ENCODE measurements around the gene TRAPPC12.

The TRAPPC12 gene

DNA sequence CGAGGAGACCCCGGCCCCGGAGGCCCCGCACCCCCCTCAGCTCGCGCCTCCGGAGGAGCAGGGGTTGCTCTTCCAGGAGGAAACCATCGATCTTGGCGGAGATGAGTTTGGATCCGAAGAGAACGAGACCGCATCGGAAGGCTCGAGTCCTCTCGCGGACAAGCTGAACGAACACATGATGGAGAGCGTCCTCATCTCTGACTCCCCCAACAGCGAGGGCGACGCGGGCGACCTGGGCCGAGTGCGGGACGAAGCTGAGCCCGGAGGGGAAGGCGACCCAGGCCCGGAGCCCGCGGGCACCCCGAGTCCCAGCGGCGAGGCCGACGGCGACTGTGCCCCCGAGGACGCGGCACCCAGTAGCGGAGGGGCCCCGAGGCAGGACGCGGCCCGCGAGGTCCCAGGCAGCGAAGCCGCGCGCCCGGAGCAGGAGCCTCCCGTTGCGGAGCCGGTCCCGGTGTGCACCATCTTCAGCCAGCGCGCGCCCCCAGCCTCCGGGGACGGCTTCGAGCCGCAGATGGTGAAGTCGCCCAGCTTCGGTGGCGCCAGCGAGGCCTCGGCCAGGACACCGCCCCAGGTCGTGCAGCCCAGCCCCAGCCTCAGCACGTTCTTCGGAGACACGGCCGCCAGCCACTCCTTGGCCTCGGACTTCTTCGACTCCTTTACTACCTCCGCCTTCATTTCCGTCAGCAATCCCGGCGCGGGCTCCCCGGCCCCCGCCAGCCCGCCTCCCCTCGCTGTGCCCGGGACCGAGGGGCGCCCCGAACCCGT is 8.3 kb downstream of the TRAPPC12 start:
- peaks cover 5% of the 10 kb centered on the region for H3K36me3 Mint-ChIP-seq
- no peak overlapping the region for H3K27ac Mint-ChIP-seq
- peaks cover 29% of the 10 kb centered on the region for H3K4me1 Mint-ChIP-seq (ENCODE audit: low read depth)
- H3K9me3 Mint-ChIP-seq (ENCODE audit: low read depth) = no peaks in the 10 kb centered on the region
- no peak overlapping the region for H3K4me3 Mint-ChIP-seq
- no peaks in the 10 kb centered on the region for H3K27me3 Mint-ChIP-seq

DNA sequence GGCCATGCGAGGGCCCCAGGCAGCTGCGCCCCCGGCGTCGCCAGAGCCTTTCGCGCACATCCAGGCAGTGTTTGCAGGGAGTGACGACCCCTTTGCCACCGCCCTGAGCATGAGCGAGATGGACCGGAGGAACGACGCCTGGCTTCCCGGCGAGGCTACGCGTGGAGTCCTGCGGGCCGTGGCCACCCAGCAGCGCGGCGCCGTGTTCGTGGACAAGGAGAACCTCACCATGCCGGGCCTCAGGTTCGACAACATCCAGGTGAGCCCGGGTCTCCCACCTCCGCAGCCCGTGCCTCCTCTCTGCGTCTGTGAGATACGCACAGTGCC is 8.9 kb downstream of the TRAPPC12 start:
- peaks cover 8% of the 10 kb centered on the region for H3K36me3 Mint-ChIP-seq
- peaks cover 31% of the 10 kb centered on the region for H3K4me1 Mint-ChIP-seq (ENCODE audit: low read depth)
- H3K4me3 Mint-ChIP-seq = no peak overlapping the region
- no peaks in the 10 kb centered on the region for H3K27me3 Mint-ChIP-seq
- H3K9me3 Mint-ChIP-seq (ENCODE audit: low read depth) = no peaks in the 10 kb centered on the region
- no peak overlapping the region for H3K27ac Mint-ChIP-seq

DNA sequence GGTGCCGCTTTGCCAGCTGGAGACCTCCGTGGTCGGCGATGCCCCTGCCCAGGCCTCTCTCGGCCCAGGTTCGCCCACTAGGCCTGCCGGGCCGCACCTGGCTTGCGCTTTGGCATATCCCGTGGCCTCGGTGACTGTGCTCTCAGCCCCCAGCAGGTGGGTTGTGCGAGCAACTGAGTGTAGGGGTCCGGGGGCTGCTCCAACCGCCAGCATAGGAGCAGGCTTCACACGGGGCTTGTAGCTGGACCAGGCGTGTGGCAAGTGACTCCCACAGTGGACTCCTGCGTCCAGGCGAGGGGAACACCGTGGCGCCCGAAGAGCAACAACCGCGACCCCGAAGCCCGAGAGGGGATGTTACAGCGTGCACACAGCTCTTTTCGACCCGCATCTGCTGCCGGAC is 9.7 kb downstream of the TRAPPC12 start:
- Mint-ChIP-seq H3K27me3 (no peaks in the 10 kb centered on the region), H3K36me3 (peaks cover 11% of the 10 kb centered on the region), H3K4me3 (no peak overlapping the region), H3K9me3 (ENCODE audit: low read depth) (no peaks in the 10 kb centered on the region), H3K27ac (no peak overlapping the region), H3K4me1 (ENCODE audit: low read depth) (peaks cover 28% of the 10 kb centered on the region)

DNA sequence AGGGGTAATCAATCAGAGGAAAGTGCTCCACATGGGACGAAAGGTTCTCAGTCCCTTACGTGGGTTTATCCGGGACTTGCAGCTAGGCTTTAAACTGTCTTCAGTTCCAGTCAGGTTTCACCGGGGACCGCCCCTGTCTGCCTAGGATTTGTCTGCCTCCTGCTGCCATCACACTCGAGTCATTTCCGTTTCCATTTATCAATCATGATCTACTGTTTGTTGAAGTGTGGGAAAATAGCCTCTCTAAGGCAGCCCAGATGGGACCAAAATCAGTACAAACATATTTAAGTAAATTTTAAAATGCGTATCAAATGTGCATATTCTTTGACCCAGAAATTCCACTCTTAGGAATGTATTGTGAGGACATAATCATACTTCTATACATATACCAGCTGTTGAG is 10.5 kb downstream of the TRAPPC12 start:
- peaks cover 4% of the 10 kb centered on the region for H3K9me3 Mint-ChIP-seq (ENCODE audit: low read depth)
- H3K4me1 Mint-ChIP-seq (ENCODE audit: low read depth) = peaks cover 25% of the 10 kb centered on the region
- H3K27me3 Mint-ChIP-seq = no peaks in the 10 kb centered on the region
- no peak overlapping the region for H3K27ac Mint-ChIP-seq
- H3K36me3 Mint-ChIP-seq = peaks cover 18% of the 10 kb centered on the region
- no peak overlapping the region for H3K4me3 Mint-ChIP-seq

DNA sequence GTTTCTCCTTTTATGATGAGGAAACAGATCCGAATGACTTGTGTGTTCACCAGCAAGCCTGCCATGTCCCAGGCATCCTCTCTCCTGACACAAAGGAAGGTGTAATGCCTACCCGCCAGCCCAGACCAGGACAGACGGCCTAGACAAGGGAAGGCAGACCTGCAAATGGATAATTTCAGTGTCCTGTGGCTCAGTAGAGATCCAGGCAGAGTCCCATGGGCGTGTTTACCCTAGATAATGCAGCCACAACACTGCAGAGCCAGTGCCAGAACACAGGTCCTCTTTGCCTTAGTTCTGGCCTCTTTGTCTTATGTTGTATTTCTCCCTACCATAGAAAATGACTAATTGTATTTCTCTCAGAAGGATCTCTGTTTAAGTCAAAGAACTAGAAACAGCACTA is 12.7 kb downstream of the TRAPPC12 start:
- no peaks in the 10 kb centered on the region for H3K27me3 Mint-ChIP-seq
- no peak overlapping the region for H3K27ac Mint-ChIP-seq
- peaks cover 25% of the 10 kb centered on the region for H3K4me1 Mint-ChIP-seq (ENCODE audit: low read depth)
- H3K9me3 Mint-ChIP-seq (ENCODE audit: low read depth) = peaks cover 17% of the 10 kb centered on the region
- peaks cover 30% of the 10 kb centered on the region for H3K36me3 Mint-ChIP-seq
- no peak overlapping the region for H3K4me3 Mint-ChIP-seq

DNA sequence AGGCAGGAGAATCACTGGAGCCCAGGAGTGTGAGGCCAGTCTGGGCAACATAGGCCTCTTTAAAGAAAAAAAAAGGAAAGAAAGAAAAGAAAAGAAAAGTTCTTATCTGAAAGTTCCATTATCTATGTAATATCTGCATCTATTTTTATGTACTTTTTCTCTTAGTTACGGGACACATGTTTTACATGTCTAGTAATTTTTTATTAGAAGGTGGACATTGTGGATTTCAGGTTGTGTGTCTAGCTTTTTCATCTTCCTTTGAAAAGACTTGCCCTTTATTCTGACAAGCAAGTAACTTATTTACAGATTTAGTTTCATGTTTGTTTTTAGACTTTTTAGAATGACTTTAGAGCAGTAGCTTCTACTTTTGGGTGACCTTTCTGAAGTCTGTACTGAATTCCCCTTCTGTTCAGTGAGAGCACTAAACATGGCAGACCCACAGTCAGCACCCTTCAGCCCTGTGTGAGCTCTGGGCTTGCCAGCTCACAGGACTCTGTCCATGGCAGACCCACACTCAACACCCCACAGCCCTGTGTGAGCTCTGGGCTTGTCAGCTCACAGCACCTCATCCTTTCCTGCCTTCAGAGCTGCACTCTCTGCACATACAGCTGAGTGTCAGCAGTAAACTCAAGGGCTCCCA is 17.5 kb downstream of the TRAPPC12 start:
- Mint-ChIP-seq H3K27me3 (no peaks in the 10 kb centered on the region), H3K36me3 (peaks cover 36% of the 10 kb centered on the region), H3K27ac (no peak overlapping the region), H3K9me3 (ENCODE audit: low read depth) (peaks cover 17% of the 10 kb centered on the region), H3K4me1 (ENCODE audit: low read depth) (peaks cover 20% of the 10 kb centered on the region), H3K4me3 (no peak overlapping the region)

DNA sequence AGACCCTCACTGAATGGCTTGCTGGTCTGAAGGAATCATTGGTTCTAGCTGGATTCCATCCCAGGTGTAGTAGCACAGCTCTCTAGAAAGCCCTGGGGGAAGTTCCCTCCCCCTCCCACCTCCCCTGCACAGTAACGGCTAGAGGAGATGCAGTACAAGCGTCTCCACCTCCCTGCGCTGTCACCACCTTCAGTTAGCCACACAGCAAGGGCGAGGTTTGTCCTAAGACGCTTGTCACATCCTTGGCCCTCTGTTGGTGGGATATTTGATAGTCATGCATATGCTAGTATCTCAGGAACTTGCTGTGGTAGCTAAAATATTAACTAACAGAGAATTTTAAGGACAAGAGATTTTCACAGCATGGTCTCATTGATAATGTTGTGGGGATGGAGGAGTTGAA is 19.4 kb downstream of the TRAPPC12 start:
- Mint-ChIP-seq H3K36me3 (peaks cover 31% of the 10 kb centered on the region), H3K4me3 (no peak overlapping the region), H3K9me3 (ENCODE audit: low read depth) (peaks cover 17% of the 10 kb centered on the region), H3K4me1 (ENCODE audit: low read depth) (peaks cover 10% of the 10 kb centered on the region), H3K27me3 (no peaks in the 10 kb centered on the region), H3K27ac (no peak overlapping the region)

DNA sequence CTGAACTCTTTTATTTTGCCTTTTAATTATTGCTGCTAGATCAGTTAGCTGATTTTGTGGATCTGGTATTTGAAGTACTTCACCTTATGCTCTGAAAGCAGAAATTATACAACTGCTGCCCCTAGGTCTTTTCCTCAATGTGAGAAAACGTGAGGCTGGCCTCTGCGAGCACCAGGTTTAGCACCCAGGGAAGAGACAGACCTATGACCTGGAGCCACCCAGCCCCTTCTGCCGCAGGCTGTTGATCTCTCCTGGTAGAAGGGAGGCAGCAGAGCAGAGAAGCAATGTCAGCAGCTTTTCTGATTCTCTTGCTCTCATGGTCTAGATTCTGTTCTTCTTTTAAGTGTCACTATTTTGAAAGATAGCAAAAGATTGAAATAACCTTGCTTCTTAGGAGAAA is 19.9 kb downstream of the TRAPPC12 start:
- Mint-ChIP-seq H3K27me3 (no peaks in the 10 kb centered on the region), H3K4me3 (no peak overlapping the region), H3K27ac (no peak overlapping the region), H3K9me3 (ENCODE audit: low read depth) (peaks cover 17% of the 10 kb centered on the region), H3K4me1 (ENCODE audit: low read depth) (peaks cover 16% of the 10 kb centered on the region), H3K36me3 (peaks cover 32% of the 10 kb centered on the region)

DNA sequence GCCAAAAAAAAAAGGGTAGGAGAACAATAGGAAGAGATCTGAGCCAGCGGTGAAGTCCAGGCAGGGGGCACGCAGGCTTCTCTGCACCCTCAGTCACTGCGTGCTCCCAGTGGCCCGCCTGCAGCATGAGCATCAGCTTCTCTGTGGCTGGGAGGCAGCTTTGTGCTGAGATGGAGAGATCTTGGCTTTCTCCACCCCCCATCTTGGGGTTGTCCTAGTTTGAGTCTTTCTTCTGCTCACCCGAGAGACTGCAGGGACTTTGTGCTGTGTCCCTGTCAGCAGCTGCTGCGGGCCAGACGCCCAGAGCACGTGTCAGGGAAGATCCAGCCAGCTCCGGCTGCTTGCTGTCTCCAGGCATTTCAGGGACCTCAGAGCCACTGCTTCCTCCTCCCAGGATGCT is 20.3 kb downstream of the TRAPPC12 start:
- no peak overlapping the region for H3K27ac Mint-ChIP-seq
- peaks cover 16% of the 10 kb centered on the region for H3K4me1 Mint-ChIP-seq (ENCODE audit: low read depth)
- peaks cover 28% of the 10 kb centered on the region for H3K36me3 Mint-ChIP-seq
- H3K9me3 Mint-ChIP-seq (ENCODE audit: low read depth) = peaks cover 16% of the 10 kb centered on the region
- H3K4me3 Mint-ChIP-seq = no peak overlapping the region
- H3K27me3 Mint-ChIP-seq = no peaks in the 10 kb centered on the region

DNA sequence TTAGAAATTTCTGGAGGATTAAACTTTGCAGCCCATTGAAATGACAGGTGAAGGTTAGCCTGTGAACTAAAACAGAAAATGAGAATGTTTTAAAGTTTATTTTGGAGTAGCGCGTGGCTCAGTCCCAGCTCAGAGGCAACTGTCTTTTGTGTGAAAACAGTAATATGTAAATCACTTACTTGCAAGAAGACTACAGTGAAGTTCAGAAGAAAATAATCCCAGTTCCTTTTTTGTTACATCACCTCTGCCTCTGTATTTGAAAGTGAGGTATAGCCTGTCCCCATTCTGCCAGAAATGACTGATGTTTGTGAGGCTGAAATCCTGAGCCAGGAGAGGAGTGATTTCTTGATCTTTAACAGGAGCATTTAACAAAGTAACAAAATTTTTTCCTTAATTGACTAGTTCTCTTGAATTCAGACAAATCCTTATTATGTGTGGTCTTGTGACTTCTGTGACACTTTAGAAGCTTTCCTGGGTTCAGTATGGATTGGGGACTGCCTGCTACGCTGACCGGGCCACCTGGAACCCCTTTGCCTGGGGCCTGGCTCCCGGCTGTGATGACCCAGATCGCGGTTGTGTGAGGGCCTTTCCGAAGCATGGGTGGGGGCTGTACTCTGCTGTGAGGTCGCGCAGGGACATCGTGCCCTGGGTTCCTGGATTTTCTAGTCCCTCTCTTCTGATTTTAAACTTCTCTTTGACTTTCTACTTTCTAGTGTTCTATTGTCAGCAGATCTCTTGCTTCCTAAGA is 24.3 kb downstream of the TRAPPC12 start:
- H3K27ac Mint-ChIP-seq = no peak overlapping the region
- no peak overlapping the region for H3K4me3 Mint-ChIP-seq
- peaks cover 10% of the 10 kb centered on the region for H3K36me3 Mint-ChIP-seq
- H3K4me1 Mint-ChIP-seq (ENCODE audit: low read depth) = peaks cover 17% of the 10 kb centered on the region
- no peaks in the 10 kb centered on the region for H3K27me3 Mint-ChIP-seq
- no peaks in the 10 kb centered on the region for H3K9me3 Mint-ChIP-seq (ENCODE audit: low read depth)

DNA sequence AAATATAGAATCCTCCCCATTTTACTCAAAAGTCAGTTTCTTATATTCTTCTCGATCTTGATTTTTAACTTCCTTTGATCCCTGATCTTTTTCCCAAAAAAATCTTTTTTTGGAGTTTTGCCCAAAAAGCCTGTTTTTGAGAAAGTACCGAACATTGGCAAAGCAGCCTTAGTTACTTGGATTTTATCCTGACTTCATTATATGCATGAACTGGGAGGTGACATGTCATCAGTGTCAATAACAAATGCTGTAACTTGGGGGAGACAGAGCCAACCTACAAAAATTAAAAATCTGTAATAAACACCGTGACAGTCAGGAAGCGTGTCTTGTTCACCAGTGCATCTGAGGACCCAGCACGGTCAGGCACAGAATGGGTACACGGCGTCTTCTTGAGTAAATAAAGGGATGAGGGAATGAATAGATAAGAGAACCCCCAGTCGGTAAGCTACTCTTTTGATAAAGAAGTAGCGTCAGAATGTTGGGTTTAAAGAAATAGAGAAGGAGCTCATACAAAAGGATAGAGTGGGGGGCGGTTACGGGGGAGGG is 24.9 kb downstream of the TRAPPC12 start:
- peaks cover 10% of the 10 kb centered on the region for H3K36me3 Mint-ChIP-seq
- peaks cover 15% of the 10 kb centered on the region for H3K4me1 Mint-ChIP-seq (ENCODE audit: low read depth)
- no peaks in the 10 kb centered on the region for H3K27me3 Mint-ChIP-seq
- no peak overlapping the region for H3K27ac Mint-ChIP-seq
- no peaks in the 10 kb centered on the region for H3K9me3 Mint-ChIP-seq (ENCODE audit: low read depth)
- H3K4me3 Mint-ChIP-seq = no peak overlapping the region

DNA sequence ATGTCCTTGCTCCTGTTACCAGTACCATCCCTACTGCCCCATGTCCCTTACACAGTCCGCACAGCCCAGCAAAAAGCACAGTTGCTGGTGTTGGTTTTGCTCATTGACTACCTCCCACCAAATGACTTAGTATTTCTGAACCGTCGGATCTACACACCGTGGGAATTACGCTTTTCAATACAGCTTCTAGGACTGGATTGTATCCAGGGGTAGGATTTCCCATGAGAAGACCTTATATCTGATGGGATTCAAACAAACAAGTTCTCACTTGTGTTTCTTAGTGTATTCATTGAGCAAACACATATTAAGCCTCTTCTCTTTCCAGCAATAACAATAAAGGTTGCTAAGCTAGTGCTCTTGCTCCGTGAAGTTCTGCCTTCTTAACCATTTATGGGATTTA is 25.8 kb downstream of the TRAPPC12 start:
- Mint-ChIP-seq H3K4me3 (no peak overlapping the region), H3K27me3 (no peaks in the 10 kb centered on the region), H3K9me3 (ENCODE audit: low read depth) (no peaks in the 10 kb centered on the region), H3K36me3 (peaks cover 10% of the 10 kb centered on the region), H3K4me1 (ENCODE audit: low read depth) (peaks cover 19% of the 10 kb centered on the region), H3K27ac (no peak overlapping the region)

DNA sequence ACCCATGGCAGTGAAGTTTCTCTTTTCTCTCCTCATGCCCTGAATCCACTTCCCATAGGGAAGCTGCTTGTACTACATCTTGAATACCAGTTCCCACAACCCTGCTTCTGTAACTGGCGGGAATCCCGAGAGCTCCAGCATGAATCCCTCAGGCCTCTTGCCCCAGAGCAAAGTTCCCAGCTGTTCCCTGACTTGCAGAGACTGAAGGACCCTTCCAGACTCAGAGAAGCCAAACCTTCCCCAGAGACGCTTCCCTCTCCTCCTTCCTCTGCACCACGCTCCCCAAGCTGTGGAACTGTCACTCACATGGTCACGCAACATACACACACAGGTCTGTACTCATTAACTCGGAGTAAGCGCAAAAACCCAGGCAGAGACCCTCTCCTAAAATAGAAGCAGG is 26.4 kb downstream of the TRAPPC12 start:
- Mint-ChIP-seq H3K4me3 (no peak overlapping the region), H3K27ac (no peak overlapping the region), H3K27me3 (no peaks in the 10 kb centered on the region), H3K9me3 (ENCODE audit: low read depth) (no peaks in the 10 kb centered on the region), H3K36me3 (peaks cover 10% of the 10 kb centered on the region), H3K4me1 (ENCODE audit: low read depth) (peaks cover 18% of the 10 kb centered on the region)

DNA sequence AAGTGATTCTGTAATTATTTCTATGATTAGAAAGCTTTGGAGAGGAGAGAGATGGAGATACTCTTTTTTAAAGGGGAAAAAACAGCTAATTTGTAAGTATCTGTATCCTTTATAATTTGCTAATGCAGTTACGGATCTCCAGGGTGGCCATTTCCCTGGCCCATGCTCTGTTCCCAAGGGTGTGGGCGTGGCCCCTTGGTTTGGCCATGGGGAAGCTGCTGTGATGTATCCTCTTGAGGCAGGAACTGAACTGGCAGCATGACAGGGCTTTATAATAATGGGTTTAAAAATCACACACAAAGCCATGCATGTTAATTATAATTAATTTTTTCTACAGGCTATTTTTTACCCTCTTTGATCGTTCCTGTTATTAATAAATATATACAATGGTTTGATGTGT is 27.0 kb downstream of the TRAPPC12 start:
- Mint-ChIP-seq H3K36me3 (peaks cover 10% of the 10 kb centered on the region), H3K4me1 (ENCODE audit: low read depth) (peaks cover 21% of the 10 kb centered on the region), H3K9me3 (ENCODE audit: low read depth) (no peaks in the 10 kb centered on the region), H3K4me3 (no peak overlapping the region), H3K27me3 (no peaks in the 10 kb centered on the region), H3K27ac (no peak overlapping the region)

DNA sequence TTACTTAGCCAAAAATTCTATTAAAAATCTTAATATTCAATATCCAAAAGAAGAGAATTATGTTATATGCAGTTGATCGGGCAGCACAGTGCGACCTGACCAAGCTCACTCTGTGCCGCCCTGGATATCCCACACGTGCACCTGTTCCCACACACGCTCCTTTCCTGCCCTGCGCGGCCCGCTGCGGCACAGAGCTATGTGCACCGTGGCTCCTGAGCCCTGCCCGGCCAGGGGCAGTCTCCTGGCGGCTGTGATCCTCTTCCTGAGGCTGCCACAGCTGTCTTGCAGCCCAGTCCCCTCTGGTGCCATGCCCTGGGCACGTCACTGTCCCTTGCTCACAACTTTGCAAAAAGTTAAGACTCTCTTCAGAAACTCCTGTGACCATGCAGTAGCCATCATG is 29.3 kb downstream of the TRAPPC12 start:
- Mint-ChIP-seq H3K4me3 (no peak overlapping the region), H3K36me3 (peaks cover 7% of the 10 kb centered on the region), H3K27me3 (no peaks in the 10 kb centered on the region), H3K9me3 (ENCODE audit: low read depth) (no peaks in the 10 kb centered on the region), H3K27ac (no peak overlapping the region), H3K4me1 (ENCODE audit: low read depth) (peaks cover 25% of the 10 kb centered on the region)
